ENCODE measurements around the gene TNS4. TPM values are rescaled to one million over a fixed set of nuclear protein-coding genes. Genes with fewer than 3 reads are reported as not detected.

Gene TNS4
- total RNA-seq, 1 experiment from 2014 or later = 36.6 TPM

- TF ChIP-seq CEBPB (IDR thresholded peaks at IDR 0.05; ENCODE audit: low read depth) (no peak), SP1 (IDR thresholded peaks at IDR 0.05; ENCODE audit: low read depth) (no peak), RAD21 (IDR thresholded peaks at IDR 0.05; ENCODE audit: low read depth) (no peak)
Observed at GRCh38 chr17:40522250-40522960, 21.0 kb upstream of the TNS4 start (continued).

GRCh38 chr17:40520991-40521453, 19.6 kb upstream of the TNS4 start:
- no TSS peak for BruUV-seq (replicated peaks)
- DNase-seq (ENCODE audit: low read depth, low spot score) (no peak), ATAC-seq (no peak)
- peak overlapping the region; percentile 84 for H3K4me2 ChIP-seq (ENCODE audit: low read length)
- H2AFZ ChIP-seq (ENCODE audit: low read depth, low read length, poor library complexity, severe bottlenecking) = no peak overlapping the region
- ChIA-PET CTCF (no interaction called here), POLR2A (no interaction called here), RAD21 (ENCODE audit: low non-redundant PET in 1 of 2, low total read pairs in 2 of 2, uncharacterized antibody in 2 of 2, unreplicated experiment in 2 of 2) (interaction anchor here in 1 of 2 experiments (0.7 kb wide), 1 partner anchor 80 kb away, joined by 3 read pairs; no protein-coding TSS in a partner anchor)
- H3K27me3 ChIP-seq (ENCODE audit: insufficient read depth, low read length) = no peaks in the 10 kb centered on the region
- H3K4me1 ChIP-seq (ENCODE audit: control insufficient read depth in 1 of 2, insufficient read depth in 2 of 2, low read length in 2 of 2) = peaks cover 61 to 71% of the 10 kb centered on the region in 2 experiments
- H3K9me2 ChIP-seq (ENCODE audit: insufficient read depth) = no peaks in the 10 kb centered on the region
- no peak overlapping the region; a peak in 1 of 4 replicates for H3K4me3 ChIP-seq (replicated peaks in 1 of 2; ENCODE audit: low read depth in 1 of 2, low read length in 2 of 2)
- 0 out of 4 replicates have a peak, but pooled peaks cover 0 to 3% of the 10 kb centered on the region in 2 experiments for H3K9me3 ChIP-seq (ENCODE audit: control insufficient read depth in 1 of 2, insufficient read depth in 1 of 2, low read depth in 1 of 2, low read length in 2 of 2)
- H3K36me3 ChIP-seq (ENCODE audit: control insufficient read depth in 1 of 2, insufficient read depth in 2 of 2, low read length in 2 of 2) = no peaks in the 10 kb centered on the region
- TF ChIP-seq POLR2AphosphoS5 (IDR thresholded peaks at IDR 0.05; ENCODE audit: low read depth, low read length) (no peak), FOSL1 (IDR thresholded peaks at IDR 0.05; ENCODE audit: low read depth) (no peak), RAD21 (IDR thresholded peaks at IDR 0.05; ENCODE audit: low read depth) (no peak), POLR2A (IDR thresholded peaks at IDR 0.05; ENCODE audit: borderline replicate concordance, extremely low read depth, insufficient read depth, insufficient read length) (no peak)
- H3K9ac ChIP-seq (ENCODE audit: low read length) = peak overlapping the region; percentile 50
- H3K27ac ChIP-seq (ENCODE audit: low read depth, low read length) = peak overlapping the region; percentile 64
- no peaks in the 10 kb centered on the region for H4K20me1 ChIP-seq (ENCODE audit: insufficient read depth)
- intact Hi-C loops (cut with micrococcal nuclease) = no loop called here
- no peaks in the 10 kb centered on the region for H3K79me2 ChIP-seq (ENCODE audit: insufficient read depth, low read length)
